HepG2 (cell line): ENCODE results near the gene HHLA2.

Experiments
- ARNT2 ChIP-seq: sonication (generic); formaldehyde crosslinking; IDR thresholded peaks from 2 replicates; pipeline ENCODE4 v1.8.0; 2022; ENCODE audit warnings: mild to moderate bottlenecking, low read depth, missing genetic modification reagents, moderate library complexity
- CCDC6 ChIP-seq: sonication (generic); formaldehyde crosslinking; IDR thresholded peaks from 2 replicates; pipeline ENCODE4 v1.8.1; 2022; ENCODE audit warnings: mild to moderate bottlenecking, missing genetic modification reagents, moderate library complexity
- CHD4 ChIP-seq: fragments of 200-600 bp; sonication (generic); IDR thresholded peaks from 2 replicates; pipeline ENCODE4 v1.7.0; 2017; ENCODE audit warnings: mild to moderate bottlenecking, low read length, borderline replicate concordance
- PHF21A ChIP-seq: sonication (generic); formaldehyde crosslinking; IDR thresholded peaks from 2 replicates; pipeline ENCODE4 v1.5.0; 2020; ENCODE audit warnings: mild to moderate bottlenecking, missing genetic modification reagents
- POLR2A ChIP-seq, 2 experiments: IDR thresholded peaks; 2 replicates each; pipeline ENCODE4 v1.6.1; 2011; ENCODE audit warnings: low read depth in 2 of 2, low read length in 2 of 2, mild to moderate bottlenecking in 1 of 2, moderate library complexity in 1 of 2; ENCODE audit not compliant: insufficient read depth in 1 of 2
- POLR2AphosphoS5 ChIP-seq: IDR thresholded peaks from 2 replicates; pipeline ENCODE4 v1.6.1; 2012; ENCODE audit warnings: low read depth, low read length
- RBM22 ChIP-seq: fragments of 200-400 bp; formaldehyde crosslinking; optimal IDR thresholded peaks from 2 replicates; pipeline ENCODE3; 2017; ENCODE audit warnings: mild to moderate bottlenecking, low read length, moderate library complexity
- TBP ChIP-seq: sonication (generic); formaldehyde crosslinking; IDR thresholded peaks from 2 replicates; pipeline ENCODE4 v1.5.0; 2020; ENCODE audit warnings: missing genetic modification reagents
- ZNF558 ChIP-seq: sonication (generic); formaldehyde crosslinking; IDR thresholded peaks from 2 replicates; pipeline ENCODE4 v1.9.0; 2022; ENCODE audit warnings: mild to moderate bottlenecking, missing genetic modification reagents, borderline replicate concordance
- TF ChIP-seq, protein P1 (sequence below): sonication (generic); formaldehyde crosslinking; IDR thresholded peaks from 2 replicates; pipeline ENCODE4 v1.4.0; 2020; ENCODE audit warnings: missing genetic modification reagents
- TF ChIP-seq, protein P2 (sequence below): sonication (generic); formaldehyde crosslinking; IDR thresholded peaks from 2 replicates; pipeline ENCODE4 v1.5.0; 2020; ENCODE audit warnings: mild to moderate bottlenecking, missing genetic modification reagents, moderate library complexity
- TF ChIP-seq, protein P3 (sequence below): sonication (generic); formaldehyde crosslinking; IDR thresholded peaks from 2 replicates; pipeline ENCODE4 v1.4.0; 2020; ENCODE audit warnings: missing genetic modification reagents
- TF ChIP-seq, protein P4 (sequence below), 2 experiments: IDR thresholded peaks; 2 replicates each; pipeline ENCODE4 v1.6.1; 2011 to 2012; ENCODE audit warnings: low read length in 2 of 2, borderline replicate concordance in 1 of 2, low read depth in 1 of 2, mild to moderate bottlenecking in 1 of 2, moderate library complexity in 1 of 2
- TF ChIP-seq, protein P5 (sequence below): sonication (generic); formaldehyde crosslinking; IDR thresholded peaks from 2 replicates; pipeline ENCODE4 v1.4.0; 2020; ENCODE audit warnings: missing genetic modification reagents

DNA sequence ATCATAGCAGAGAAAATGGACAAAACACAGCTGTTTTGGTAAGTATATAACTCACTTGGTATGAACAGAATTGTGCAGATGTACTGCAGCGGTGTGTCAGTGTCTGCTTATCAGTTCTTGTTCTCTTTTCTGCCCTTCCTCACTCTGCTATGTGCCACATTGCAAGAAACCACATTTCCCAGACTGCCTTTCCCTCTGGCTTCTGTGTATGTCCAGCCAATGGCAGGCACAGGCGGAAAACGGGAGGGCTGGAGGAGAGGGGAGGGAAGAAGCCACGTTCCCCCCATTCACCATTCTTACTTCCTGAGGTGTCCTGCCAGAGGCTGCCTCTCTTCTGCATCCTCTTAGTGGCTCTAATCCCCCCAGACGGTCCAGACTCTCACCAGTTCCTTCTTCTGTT lies 15.4 kb downstream of the HHLA2 start:
- TF ChIP-seq ARNT2 (CRISPR knock-in tag) (no peak), POLR2A (IDR thresholded peaks at IDR 0.05; ENCODE audit: insufficient read depth in 1 of 2, low read depth in 2 of 2, low read length in 2 of 2) (no peak), POLR2AphosphoS5 (no peak), RBM22 (no peak), CHD4 (no peak), ZNF558 (CRISPR knock-in tag) (no peak), PHF21A (CRISPR knock-in tag) (no peak), CCDC6 (no peak), TBP (CRISPR knock-in tag) (no peak)
- TF ChIP-seq, protein P1, sequence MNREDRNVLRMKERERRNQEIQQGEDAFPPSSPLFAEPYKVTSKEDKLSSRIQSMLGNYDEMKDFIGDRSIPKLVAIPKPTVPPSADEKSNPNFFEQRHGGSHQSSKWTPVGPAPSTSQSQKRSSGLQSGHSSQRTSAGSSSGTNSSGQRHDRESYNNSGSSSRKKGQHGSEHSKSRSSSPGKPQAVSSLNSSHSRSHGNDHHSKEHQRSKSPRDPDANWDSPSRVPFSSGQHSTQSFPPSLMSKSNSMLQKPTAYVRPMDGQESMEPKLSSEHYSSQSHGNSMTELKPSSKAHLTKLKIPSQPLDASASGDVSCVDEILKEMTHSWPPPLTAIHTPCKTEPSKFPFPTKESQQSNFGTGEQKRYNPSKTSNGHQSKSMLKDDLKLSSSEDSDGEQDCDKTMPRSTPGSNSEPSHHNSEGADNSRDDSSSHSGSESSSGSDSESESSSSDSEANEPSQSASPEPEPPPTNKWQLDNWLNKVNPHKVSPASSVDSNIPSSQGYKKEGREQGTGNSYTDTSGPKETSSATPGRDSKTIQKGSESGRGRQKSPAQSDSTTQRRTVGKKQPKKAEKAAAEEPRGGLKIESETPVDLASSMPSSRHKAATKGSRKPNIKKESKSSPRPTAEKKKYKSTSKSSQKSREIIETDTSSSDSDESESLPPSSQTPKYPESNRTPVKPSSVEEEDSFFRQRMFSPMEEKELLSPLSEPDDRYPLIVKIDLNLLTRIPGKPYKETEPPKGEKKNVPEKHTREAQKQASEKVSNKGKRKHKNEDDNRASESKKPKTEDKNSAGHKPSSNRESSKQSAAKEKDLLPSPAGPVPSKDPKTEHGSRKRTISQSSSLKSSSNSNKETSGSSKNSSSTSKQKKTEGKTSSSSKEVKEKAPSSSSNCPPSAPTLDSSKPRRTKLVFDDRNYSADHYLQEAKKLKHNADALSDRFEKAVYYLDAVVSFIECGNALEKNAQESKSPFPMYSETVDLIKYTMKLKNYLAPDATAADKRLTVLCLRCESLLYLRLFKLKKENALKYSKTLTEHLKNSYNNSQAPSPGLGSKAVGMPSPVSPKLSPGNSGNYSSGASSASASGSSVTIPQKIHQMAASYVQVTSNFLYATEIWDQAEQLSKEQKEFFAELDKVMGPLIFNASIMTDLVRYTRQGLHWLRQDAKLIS (CRISPR knock-in tag), result no peak
- TF ChIP-seq, protein P2, sequence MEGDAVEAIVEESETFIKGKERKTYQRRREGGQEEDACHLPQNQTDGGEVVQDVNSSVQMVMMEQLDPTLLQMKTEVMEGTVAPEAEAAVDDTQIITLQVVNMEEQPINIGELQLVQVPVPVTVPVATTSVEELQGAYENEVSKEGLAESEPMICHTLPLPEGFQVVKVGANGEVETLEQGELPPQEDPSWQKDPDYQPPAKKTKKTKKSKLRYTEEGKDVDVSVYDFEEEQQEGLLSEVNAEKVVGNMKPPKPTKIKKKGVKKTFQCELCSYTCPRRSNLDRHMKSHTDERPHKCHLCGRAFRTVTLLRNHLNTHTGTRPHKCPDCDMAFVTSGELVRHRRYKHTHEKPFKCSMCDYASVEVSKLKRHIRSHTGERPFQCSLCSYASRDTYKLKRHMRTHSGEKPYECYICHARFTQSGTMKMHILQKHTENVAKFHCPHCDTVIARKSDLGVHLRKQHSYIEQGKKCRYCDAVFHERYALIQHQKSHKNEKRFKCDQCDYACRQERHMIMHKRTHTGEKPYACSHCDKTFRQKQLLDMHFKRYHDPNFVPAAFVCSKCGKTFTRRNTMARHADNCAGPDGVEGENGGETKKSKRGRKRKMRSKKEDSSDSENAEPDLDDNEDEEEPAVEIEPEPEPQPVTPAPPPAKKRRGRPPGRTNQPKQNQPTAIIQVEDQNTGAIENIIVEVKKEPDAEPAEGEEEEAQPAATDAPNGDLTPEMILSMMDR (CRISPR knock-in tag), result no peak
- TF ChIP-seq, protein P3, sequence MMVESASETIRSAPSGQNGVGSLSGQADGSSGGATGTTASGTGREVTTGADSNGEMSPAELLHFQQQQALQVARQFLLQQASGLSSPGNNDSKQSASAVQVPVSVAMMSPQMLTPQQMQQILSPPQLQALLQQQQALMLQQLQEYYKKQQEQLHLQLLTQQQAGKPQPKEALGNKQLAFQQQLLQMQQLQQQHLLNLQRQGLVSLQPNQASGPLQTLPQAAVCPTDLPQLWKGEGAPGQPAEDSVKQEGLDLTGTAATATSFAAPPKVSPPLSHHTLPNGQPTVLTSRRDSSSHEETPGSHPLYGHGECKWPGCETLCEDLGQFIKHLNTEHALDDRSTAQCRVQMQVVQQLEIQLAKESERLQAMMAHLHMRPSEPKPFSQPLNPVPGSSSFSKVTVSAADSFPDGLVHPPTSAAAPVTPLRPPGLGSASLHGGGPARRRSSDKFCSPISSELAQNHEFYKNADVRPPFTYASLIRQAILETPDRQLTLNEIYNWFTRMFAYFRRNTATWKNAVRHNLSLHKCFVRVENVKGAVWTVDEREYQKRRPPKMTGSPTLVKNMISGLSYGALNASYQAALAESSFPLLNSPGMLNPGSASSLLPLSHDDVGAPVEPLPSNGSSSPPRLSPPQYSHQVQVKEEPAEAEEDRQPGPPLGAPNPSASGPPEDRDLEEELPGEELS, result no peak
- TF ChIP-seq, protein P4, sequence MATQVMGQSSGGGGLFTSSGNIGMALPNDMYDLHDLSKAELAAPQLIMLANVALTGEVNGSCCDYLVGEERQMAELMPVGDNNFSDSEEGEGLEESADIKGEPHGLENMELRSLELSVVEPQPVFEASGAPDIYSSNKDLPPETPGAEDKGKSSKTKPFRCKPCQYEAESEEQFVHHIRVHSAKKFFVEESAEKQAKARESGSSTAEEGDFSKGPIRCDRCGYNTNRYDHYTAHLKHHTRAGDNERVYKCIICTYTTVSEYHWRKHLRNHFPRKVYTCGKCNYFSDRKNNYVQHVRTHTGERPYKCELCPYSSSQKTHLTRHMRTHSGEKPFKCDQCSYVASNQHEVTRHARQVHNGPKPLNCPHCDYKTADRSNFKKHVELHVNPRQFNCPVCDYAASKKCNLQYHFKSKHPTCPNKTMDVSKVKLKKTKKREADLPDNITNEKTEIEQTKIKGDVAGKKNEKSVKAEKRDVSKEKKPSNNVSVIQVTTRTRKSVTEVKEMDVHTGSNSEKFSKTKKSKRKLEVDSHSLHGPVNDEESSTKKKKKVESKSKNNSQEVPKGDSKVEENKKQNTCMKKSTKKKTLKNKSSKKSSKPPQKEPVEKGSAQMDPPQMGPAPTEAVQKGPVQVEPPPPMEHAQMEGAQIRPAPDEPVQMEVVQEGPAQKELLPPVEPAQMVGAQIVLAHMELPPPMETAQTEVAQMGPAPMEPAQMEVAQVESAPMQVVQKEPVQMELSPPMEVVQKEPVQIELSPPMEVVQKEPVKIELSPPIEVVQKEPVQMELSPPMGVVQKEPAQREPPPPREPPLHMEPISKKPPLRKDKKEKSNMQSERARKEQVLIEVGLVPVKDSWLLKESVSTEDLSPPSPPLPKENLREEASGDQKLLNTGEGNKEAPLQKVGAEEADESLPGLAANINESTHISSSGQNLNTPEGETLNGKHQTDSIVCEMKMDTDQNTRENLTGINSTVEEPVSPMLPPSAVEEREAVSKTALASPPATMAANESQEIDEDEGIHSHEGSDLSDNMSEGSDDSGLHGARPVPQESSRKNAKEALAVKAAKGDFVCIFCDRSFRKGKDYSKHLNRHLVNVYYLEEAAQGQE (IDR thresholded peaks at IDR 0.05; ENCODE audit: borderline replicate concordance in 1 of 2, low read depth in 1 of 2, low read length in 2 of 2), result no peak
- TF ChIP-seq, protein P5, sequence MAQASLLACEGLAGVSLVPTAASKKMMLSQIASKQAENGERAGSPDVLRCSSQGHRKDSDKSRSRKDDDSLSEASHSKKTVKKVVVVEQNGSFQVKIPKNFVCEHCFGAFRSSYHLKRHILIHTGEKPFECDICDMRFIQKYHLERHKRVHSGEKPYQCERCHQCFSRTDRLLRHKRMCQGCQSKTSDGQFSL, result no peak
